PFSK-1 (cell line): Measurements from ENCODE around the gene THNSL1.

ENCODE experiments used
- FOXP2 ChIP-seq: optimal IDR thresholded peaks from 2 replicates; pipeline ENCODE3; 2011; ENCODE audit warnings: borderline replicate concordance, control low read depth, inconsistent platforms; ENCODE audit not compliant: insufficient read depth; ENCODE audit errors: extremely low read length, extremely low read depth
- POLR2AphosphoS5 ChIP-seq: IDR thresholded peaks from 2 replicates; pipeline ENCODE4 v1.6.1; 2012; ENCODE audit warnings: low read depth, mild to moderate bottlenecking, control low read depth, low read length, moderate library complexity
- SIN3A ChIP-seq: IDR thresholded peaks from 2 replicates; pipeline ENCODE4 v1.6.1; 2012; ENCODE audit warnings: mild to moderate bottlenecking, low read length, moderate library complexity, borderline replicate concordance; ENCODE audit not compliant: insufficient read depth
- TAF1 ChIP-seq: IDR thresholded peaks from 2 replicates; pipeline ENCODE4 v1.6.1; 2012; ENCODE audit warnings: low read length, control low read depth, borderline replicate concordance; ENCODE audit not compliant: insufficient read depth
- TF ChIP-seq, protein P1 (sequence below), 2 experiments: IDR thresholded peaks; 2 replicates each; pipeline versions ENCODE4 v1.6.1 to v1.8.0; 2011 to 2012; ENCODE audit warnings: low read depth in 2 of 2, low read length in 2 of 2, control low read depth in 1 of 2, inconsistent platforms in 1 of 2, mild to moderate bottlenecking in 1 of 2, moderate library complexity in 1 of 2; ENCODE audit not compliant: insufficient read depth in 1 of 2

DNA sequence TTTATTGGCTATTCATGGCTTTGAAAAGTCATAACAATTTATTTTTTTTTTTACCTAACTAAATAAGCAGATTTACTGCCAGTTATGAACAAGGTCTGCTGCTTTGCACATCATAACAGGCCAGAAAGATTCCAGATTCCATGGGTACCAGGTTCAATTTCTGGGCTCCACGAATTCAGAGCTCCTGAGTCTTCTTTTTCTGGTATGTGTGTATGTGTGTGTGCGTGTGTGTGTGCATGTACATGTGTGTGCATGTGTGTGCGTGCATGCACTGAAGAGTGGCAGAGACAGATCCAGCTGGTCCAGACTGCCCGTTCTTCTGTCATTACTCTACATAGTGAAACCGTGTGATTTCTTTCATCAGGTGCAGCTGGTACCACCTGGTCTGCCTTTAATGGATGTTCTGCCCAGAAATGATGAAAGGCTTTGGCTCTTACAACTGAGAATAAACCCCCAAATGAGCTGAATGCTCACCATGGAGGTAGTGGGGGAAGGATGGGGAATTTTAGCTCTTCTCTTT, 49.4 kb upstream of the THNSL1 start:
- TF ChIP-seq FOXP2: no peak
- no peak for TF ChIP-seq POLR2AphosphoS5
- no peak for TF ChIP-seq TAF1
- no peak for TF ChIP-seq SIN3A
- TF ChIP-seq, protein P1, sequence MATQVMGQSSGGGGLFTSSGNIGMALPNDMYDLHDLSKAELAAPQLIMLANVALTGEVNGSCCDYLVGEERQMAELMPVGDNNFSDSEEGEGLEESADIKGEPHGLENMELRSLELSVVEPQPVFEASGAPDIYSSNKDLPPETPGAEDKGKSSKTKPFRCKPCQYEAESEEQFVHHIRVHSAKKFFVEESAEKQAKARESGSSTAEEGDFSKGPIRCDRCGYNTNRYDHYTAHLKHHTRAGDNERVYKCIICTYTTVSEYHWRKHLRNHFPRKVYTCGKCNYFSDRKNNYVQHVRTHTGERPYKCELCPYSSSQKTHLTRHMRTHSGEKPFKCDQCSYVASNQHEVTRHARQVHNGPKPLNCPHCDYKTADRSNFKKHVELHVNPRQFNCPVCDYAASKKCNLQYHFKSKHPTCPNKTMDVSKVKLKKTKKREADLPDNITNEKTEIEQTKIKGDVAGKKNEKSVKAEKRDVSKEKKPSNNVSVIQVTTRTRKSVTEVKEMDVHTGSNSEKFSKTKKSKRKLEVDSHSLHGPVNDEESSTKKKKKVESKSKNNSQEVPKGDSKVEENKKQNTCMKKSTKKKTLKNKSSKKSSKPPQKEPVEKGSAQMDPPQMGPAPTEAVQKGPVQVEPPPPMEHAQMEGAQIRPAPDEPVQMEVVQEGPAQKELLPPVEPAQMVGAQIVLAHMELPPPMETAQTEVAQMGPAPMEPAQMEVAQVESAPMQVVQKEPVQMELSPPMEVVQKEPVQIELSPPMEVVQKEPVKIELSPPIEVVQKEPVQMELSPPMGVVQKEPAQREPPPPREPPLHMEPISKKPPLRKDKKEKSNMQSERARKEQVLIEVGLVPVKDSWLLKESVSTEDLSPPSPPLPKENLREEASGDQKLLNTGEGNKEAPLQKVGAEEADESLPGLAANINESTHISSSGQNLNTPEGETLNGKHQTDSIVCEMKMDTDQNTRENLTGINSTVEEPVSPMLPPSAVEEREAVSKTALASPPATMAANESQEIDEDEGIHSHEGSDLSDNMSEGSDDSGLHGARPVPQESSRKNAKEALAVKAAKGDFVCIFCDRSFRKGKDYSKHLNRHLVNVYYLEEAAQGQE (IDR thresholded peaks at IDR 0.05; ENCODE audit: insufficient read depth in 1 of 2, low read depth in 2 of 2, low read length in 2 of 2): no peak
